HEK293T (cell line): ENCODE data around the gene GTSF1L.

Experiments
- CTCF ChIA-PET: fragments of 350-600 bp; formaldehyde crosslinking; extraction: SDS; loops from one replicate; lab custom pipeline; 2021; ENCODE audit warnings: antibody characterized with exemption, inconsistent platforms; lab: Yijun Ruan, JAX
- POLR2A ChIA-PET: fragments of 350-600 bp; formaldehyde crosslinking; extraction: SDS; loops from one replicate; lab custom pipeline; 2020; ENCODE audit warnings: antibody characterized with exemption, inconsistent platforms; lab: Yijun Ruan, JAX
- DNase-seq: peaks from one replicate; pipeline ENCODE4 v3.0.0; 2012; ENCODE audit warnings: mixed read lengths; ENCODE audit errors: extremely low spot score
- ARNT ChIP-seq: fragments of 450-650 bp; IDR thresholded peaks from 2 replicates; pipeline ENCODE4 v1.6.1; 2017; ENCODE audit warnings: mild to moderate bottlenecking
- BHLHE40 ChIP-seq: fragments of 450-650 bp; IDR thresholded peaks from 2 replicates; pipeline ENCODE4 v1.6.1; 2016; ENCODE audit warnings: mild to moderate bottlenecking, moderate library complexity, borderline replicate concordance
- CTBP1 ChIP-seq: fragments of 450-650 bp; IDR thresholded peaks from 2 replicates; pipeline ENCODE4 v1.6.1; 2016; ENCODE audit warnings: borderline replicate concordance
- ELF4 ChIP-seq: fragments of 450-650 bp; IDR thresholded peaks from 2 replicates; pipeline ENCODE4 v1.6.1; 2017; ENCODE audit warnings: antibody characterized with exemption
- FOXA1 ChIP-seq: fragments of 450-650 bp; IDR thresholded peaks from 2 replicates; pipeline ENCODE4 v1.6.1; 2016; ENCODE audit warnings: mild to moderate bottlenecking
- FOXK2 ChIP-seq: fragments of 450-650 bp; IDR thresholded peaks from 2 replicates; pipeline ENCODE4 v1.6.1; 2016; ENCODE audit warnings: mild to moderate bottlenecking
- FOXM1 ChIP-seq: fragments of 450-650 bp; IDR thresholded peaks from 2 replicates; pipeline ENCODE4 v1.6.1; 2017; ENCODE audit warnings: mild to moderate bottlenecking, borderline replicate concordance
- HDGF ChIP-seq: fragments of 450-650 bp; IDR thresholded peaks from 2 replicates; pipeline ENCODE4 v1.6.1; 2017; ENCODE audit warnings: antibody characterized with exemption, borderline replicate concordance
- L3MBTL2 ChIP-seq: fragments of 450-650 bp; conservative IDR thresholded peaks from 2 replicates; pipeline ENCODE4 v1.6.1; 2016; ENCODE audit warnings: mild to moderate bottlenecking
- LEF1 ChIP-seq: fragments of 450-650 bp; IDR thresholded peaks from 2 replicates; pipeline ENCODE4 v1.6.1; 2017; ENCODE audit warnings: mild to moderate bottlenecking, borderline replicate concordance
- NFRKB ChIP-seq: fragments of 450-650 bp; IDR thresholded peaks from 2 replicates; pipeline ENCODE4 v1.6.1; 2016; ENCODE audit warnings: mild to moderate bottlenecking, moderate library complexity
- SP1 ChIP-seq: fragments of 450-650 bp; IDR thresholded peaks from 2 replicates; pipeline ENCODE4 v1.6.1; 2017
- SUZ12 ChIP-seq: fragments of 450-650 bp; IDR thresholded peaks from 2 replicates; pipeline ENCODE4 v1.6.1; 2016; ENCODE audit warnings: mild to moderate bottlenecking
- TARDBP ChIP-seq: fragments of 450-650 bp; IDR thresholded peaks from 2 replicates; pipeline ENCODE4 v1.6.1; 2016
- ZNF384 ChIP-seq: fragments of 450-650 bp; IDR thresholded peaks from 2 replicates; pipeline ENCODE4 v1.6.1; 2016
- TF ChIP-seq, protein P1 (sequence below): fragments of 450-650 bp; IDR thresholded peaks from 2 replicates; pipeline ENCODE4 v1.6.1; 2016

Gene GTSF1L

DNA sequence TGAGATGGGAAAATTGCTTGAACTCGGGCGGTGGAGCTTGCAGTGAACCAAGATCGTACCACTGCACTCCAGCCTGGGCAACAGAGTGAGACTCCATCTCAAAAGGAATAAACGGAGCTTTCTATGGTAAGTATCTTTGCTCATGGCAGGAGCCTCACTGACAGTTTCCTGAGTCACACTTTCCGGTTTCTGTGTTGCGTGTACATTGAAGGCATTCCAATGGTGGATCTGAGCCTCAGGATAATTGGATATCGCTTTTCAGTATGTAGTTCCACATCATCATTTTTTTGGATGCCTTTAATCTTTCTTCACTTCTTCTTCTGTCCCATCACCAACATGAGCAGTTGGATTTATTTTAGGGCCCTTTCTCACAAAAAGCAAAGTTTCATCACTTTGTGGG is 28.6 kb upstream of the GTSF1L start:
- no peak for DNase-seq
- ChIA-PET POLR2A (interaction anchor here (0.6 kb wide), 1 partner anchor 44 kb away, joined by 3 read pairs; no protein-coding TSS in a partner anchor), CTCF (no interaction called here)
- TF ChIP-seq SP1 = no peak
- no peak for TF ChIP-seq LEF1
- TF ChIP-seq, protein P1, sequence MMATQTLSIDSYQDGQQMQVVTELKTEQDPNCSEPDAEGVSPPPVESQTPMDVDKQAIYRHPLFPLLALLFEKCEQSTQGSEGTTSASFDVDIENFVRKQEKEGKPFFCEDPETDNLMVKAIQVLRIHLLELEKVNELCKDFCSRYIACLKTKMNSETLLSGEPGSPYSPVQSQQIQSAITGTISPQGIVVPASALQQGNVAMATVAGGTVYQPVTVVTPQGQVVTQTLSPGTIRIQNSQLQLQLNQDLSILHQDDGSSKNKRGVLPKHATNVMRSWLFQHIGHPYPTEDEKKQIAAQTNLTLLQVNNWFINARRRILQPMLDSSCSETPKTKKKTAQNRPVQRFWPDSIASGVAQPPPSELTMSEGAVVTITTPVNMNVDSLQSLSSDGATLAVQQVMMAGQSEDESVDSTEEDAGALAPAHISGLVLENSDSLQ = no peak
- no peak for TF ChIP-seq FOXK2
- TF ChIP-seq BHLHE40 = no peak

DNA sequence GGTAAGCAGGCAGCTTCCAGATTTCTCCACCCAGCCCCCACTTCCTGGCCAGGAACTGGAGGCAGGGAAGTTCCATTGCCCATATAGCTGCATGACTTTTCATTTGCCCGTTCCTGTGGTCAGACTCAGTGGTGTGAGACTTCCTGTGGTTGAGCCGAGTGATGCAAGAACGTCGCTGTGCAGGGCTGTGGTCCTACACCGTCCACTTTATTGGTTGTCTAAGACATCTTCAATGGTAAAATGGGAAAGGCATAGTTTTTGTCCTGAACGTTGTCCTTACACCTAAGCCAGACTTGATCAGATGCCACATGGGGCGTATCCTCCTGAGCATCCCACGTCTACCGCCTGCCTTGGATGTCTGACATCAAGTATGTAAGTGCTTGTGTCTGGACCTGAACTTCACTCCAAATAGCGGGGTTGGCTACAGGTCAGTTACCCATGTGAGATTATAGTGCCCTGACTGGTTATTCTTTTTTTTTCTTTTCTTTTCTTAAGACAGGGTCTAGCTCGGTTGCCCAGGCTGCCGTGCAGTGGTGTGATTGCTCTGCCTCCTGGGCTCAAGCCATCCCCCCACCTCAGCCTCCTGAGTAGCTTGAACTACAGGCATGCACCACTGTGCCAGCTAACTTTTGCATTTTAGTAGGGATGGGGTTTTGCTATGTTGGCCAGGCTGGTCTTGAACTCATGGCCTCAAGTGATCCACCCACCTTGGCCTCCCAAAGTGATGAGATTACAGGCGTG is 25.9 kb upstream of the GTSF1L start:
- CTCF ChIA-PET = no interaction called here
- POLR2A ChIA-PET = no interaction called here
- TF ChIP-seq SP1 = no peak
- no peak for TF ChIP-seq ARNT
- no peak for TF ChIP-seq ZNF384
- no peak for TF ChIP-seq NFRKB
- no peak for TF ChIP-seq TARDBP
- no peak for TF ChIP-seq FOXK2
- no peak for TF ChIP-seq BHLHE40
- no peak for TF ChIP-seq ELF4
- TF ChIP-seq FOXM1 = no peak
- no peak for TF ChIP-seq LEF1
- no peak for TF ChIP-seq L3MBTL2
- TF ChIP-seq FOXA1 = no peak
- no peak for TF ChIP-seq SUZ12
- no peak for TF ChIP-seq HDGF
- TF ChIP-seq, protein P1 = no peak
- TF ChIP-seq CTBP1 = no peak
- no peak for DNase-seq

DNA sequence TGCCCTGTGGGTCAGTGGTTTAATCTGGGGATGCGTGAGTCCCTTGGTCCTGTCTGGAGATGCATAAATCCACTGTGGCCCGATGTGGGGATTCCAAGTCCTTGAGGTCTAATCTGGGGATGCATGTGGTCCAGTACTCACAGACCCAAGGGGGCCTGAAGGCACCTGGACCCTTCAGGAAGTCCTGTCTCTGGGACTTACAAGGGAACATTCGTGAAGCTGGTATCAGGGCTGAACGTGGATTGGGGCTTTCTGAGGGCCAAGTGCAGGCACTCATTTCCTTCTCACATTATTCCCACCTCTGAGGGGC is 25.2 kb upstream of the GTSF1L start:
- POLR2A ChIA-PET = no interaction called here
- CTCF ChIA-PET = no interaction called here
- no peak for TF ChIP-seq ELF4
- DNase-seq = no peak

DNA sequence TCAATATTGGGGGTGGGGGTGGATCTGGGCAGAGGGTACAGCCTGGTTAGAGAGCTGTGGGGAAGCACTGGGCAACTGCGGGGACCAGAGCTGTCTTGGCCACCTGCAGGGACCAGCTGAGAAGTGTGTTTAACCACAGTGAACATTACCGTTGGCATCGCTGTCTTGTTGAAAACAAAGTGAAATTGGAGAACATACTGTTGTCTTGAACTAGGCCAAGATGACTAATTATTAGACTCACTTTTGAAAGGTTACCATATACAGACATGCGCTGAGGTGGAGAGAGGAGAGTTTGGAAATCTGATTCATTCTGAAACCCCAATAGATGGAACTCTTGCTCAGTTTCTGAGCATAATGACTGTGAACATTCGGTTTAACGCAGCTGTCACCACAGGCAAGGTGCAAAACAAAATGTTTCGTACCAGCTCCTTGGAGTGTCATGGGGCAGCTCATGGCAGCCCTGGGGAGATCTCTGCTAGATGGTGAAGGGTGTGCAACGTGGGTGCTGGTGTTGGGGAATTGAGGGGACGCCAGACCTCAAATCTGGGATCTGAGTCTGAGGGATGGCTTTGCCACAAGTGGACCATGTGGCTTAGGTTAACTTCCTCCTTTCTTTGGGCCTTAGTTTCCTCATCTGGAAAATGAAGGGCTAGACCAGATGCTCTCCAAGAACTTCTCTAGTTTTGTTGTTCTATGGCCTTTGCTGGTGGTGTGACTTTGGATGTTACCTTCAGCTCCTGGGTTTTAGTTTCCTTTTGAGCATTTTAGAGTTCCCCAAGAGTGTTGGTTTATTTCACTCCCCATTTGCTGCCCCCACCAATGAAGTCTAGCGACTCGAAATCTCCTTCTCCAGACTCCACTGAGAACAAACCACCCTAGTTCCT is 24.6 kb upstream of the GTSF1L start:
- TF ChIP-seq, protein P1 = no peak
- TF ChIP-seq NFRKB = no peak
- no peak for TF ChIP-seq ZNF384
- no peak for TF ChIP-seq FOXK2
- TF ChIP-seq SP1 = no peak
- TF ChIP-seq SUZ12 = no peak
- TF ChIP-seq HDGF = no peak
- no peak for TF ChIP-seq ARNT
- TF ChIP-seq L3MBTL2 = no peak
- no peak for TF ChIP-seq ELF4
- no peak for DNase-seq
- CTCF ChIA-PET = no interaction called here
- POLR2A ChIA-PET = no interaction called here

DNA sequence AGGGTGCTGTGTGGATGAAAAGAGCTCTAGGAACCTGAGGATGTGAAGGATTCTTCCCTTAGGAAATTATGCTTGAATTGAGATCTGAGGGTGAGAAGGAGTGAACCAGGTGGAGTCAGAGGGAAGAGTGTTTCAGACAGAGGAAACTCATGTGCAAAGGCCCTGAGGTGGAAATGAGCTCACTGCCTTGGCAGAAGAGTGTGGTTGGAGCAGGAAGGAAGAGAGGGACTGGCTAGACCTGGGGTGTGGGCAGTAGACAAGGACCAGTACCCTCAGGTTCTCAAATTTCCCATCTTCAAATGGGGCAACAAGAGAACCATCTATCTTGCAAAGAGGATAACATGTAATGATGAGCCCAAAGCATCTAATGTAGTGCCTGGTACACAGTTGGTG is 24.0 kb upstream of the GTSF1L start:
- no peak for DNase-seq
- ChIA-PET POLR2A (no interaction called here), CTCF (interaction anchor here (1.5 kb wide), 1 partner anchor 330 kb away, joined by 5 read pairs; no protein-coding TSS in a partner anchor)
- TF ChIP-seq NFRKB (no peak), CTBP1 (no peak), ZNF384 (no peak), ARNT (no peak), SP1 (no peak)
- TF ChIP-seq, protein P1 = no peak

DNA sequence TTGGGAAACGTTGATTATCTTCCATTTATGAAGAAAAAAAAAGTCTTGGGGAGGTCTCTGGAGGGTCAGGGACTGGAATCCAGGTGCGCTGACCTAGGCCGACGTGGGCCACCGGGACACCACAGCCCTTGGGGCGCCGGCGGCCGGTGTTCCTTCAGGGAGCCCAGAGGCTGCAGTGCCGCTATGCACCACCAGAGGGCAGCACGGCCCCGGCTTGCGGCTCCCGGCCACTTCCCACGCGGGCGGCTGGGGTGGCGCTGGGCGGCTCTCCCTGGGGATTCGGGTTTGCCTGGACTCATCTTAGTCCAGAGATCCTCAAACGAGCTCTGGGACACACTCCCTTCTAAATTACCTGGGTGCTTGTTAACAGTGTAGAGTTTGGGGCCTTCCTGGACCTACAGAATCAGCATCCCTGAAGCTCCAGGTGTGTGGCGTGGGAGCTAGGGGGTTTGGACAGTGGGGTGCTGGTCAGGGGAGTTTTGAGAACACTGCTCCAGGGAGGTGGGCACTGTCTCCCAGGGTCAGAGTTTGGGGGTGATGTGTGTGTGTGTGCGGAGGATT is 23.0 kb upstream of the GTSF1L start:
- POLR2A ChIA-PET = no interaction called here
- DNase-seq = peak; percentile 92

More for the DNA sequence above, 23.0 kb upstream of the GTSF1L start:
- CTCF ChIA-PET = interaction anchor here (0.7 to 1.5 kb wide), 3 partner anchors 331 to 343 kb away, joined by 3 to 5 read pairs (median 4); no protein-coding TSS in a partner anchor
- TF ChIP-seq TARDBP (no peak), FOXK2 (no peak), L3MBTL2 (no peak), ARNT (no peak), BHLHE40 (no peak), NFRKB (no peak), FOXM1 (no peak), HDGF (no peak), FOXA1 (no peak), LEF1 (no peak), CTBP1 (no peak), ELF4 (no peak), ZNF384 (no peak)
- TF ChIP-seq, protein P1 = no peak
